Stimulated activated CD8-positive, alpha-beta memory T cell treated with anti-CD3 and anti-CD28 coated beads, Interleukin-4, amount 100 ng/mL, for 24 hours (primary cell): ENCODE measurements around the gene FBXO42.

Experiments
- DNase-seq: peaks from one replicate; pipeline ENCODE4 v3.0.0-alpha.2; 2020; ENCODE audit warnings: low read depth

FBXO42 gene

GRCh38 chr1:16205891-16206546 lies 146.3 kb downstream of the FBXO42 start:
- no peak for DNase-seq

GRCh38 chr1:16205334-16205671 lies 147.0 kb downstream of the FBXO42 start:
- DNase-seq, result no peak

- DNase-seq, result peak; percentile 19
These were observed 147.5 kb downstream of the FBXO42 start for GRCh38 chr1:16204634-16205333.

GRCh38 chr1:16204216-16204615 lies 148.1 kb downstream of the FBXO42 start:
- DNase-seq, result no peak

- DNase-seq, result no peak
These were observed 148.7 kb downstream of the FBXO42 start for GRCh38 chr1:16203550-16203949.

- no peak for DNase-seq
These were observed 149.7 kb downstream of the FBXO42 start for GRCh38 chr1:16202281-16203210.

- no peak for DNase-seq
These were observed 152.6 kb downstream of the FBXO42 start for GRCh38 chr1:16199700-16200099.

GRCh38 chr1:16199157-16199501 lies 153.2 kb downstream of the FBXO42 start:
- no peak for DNase-seq

GRCh38 chr1:16198444-16199156 lies 153.7 kb downstream of the FBXO42 start:
- no peak for DNase-seq

GRCh38 chr1:16196874-16197273 lies 155.4 kb downstream of the FBXO42 start:
- no peak for DNase-seq
